Measurements from ENCODE around the gene RAB36.

Gene RAB36

DNA sequence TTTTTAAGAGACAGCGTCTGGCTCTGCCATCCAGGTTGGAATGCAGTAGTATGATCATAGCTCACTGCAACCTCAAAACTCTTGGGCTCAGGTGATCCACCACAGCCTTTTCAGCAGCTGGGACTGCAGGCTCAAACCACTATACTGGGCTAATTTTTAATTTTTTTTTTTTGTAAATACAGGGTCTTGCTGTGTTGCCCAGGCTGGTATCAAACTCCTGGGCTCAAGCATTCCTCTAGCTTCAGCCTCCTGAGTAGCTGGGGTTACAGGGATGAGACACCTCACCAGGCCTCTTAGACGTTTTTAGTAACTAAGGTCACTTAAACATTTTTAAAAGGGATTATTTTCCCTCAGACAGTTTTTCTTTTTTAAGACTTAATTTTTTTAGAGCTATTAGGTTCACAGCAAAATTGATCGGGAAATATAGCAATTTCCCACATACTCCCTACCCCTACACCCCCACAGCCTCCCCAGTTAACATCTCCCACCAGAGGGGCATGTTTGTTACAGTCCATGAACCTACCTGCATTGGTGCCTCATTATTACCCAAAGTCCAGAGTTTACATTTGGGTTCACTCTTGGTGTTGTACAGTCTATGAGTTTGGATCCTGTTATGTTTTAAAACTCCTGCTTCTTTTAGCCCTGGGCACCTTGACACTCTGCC, 39.0 kb downstream of the RAB36 start:
- DNase-seq, result no peak

DNA sequence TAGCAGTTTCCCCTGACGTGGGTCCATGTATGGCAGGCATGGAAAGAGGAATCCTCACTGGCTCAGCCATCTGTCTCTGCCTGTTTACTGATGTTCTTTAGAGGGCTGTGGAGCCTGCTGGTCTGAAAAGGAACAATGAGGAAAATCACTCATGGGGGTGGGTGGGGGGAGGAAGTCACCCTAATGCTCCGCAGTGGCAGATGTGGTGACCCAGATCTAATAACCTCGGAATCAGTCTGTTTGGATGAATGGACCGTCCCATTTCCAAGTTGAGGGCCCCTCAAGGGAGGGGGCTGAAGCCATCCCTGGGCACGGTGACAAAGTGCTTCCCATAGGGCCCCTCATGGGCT, 39.5 kb downstream of the RAB36 start:
- no peak for DNase-seq

- DNase-seq, result no peak
Measured at GRCh38 chr22:23187211-23187610, 41.9 kb downstream of the RAB36 start.

- no peak for DNase-seq
Measured at GRCh38 chr22:23187871-23188700, 42.8 kb downstream of the RAB36 start.

DNA sequence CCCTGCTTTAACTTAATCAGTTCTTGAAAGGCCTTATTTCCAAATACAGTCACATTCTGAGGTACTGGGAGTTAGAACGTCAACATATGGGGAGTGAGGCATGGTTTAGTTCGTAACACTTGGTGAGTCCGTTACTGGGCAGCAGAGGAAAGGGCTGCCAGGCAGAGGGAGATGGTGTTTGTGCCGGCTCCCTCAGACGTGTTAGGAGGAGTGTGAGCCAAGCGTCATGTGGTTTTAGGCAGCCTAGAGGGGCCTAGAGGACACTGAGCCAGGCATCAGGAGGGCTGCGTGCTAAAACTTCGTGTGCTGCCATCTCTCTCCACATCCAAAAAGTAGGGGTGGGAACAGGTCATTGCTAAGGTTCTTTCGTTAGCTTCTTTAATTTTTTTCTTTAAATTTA, 45.2 kb downstream of the RAB36 start:
- no peak for DNase-seq

DNA sequence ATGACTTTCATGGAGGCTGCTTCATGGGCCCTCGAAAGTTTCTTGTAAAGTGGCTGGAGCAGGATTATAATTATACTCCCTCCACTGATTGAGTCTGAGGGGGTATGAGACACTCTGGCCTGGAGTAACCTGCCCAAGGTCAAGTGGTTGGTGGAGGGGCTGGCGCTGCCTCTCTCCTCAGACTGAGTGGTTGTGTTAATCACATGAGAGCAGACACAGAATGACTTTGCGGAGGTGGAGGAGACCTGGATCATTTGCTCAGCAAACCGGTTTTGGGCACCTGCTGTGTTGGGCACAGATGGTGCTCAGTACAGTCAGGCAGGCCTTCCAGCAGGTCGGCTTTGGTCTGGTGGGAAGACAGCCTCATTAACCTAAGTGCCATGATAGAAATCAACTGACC, 46.9 kb downstream of the RAB36 start:
- DNase-seq, result no peak

GRCh38 chr22:23192558-23192957, 47.3 kb downstream of the RAB36 start:
- no peak for DNase-seq

DNA sequence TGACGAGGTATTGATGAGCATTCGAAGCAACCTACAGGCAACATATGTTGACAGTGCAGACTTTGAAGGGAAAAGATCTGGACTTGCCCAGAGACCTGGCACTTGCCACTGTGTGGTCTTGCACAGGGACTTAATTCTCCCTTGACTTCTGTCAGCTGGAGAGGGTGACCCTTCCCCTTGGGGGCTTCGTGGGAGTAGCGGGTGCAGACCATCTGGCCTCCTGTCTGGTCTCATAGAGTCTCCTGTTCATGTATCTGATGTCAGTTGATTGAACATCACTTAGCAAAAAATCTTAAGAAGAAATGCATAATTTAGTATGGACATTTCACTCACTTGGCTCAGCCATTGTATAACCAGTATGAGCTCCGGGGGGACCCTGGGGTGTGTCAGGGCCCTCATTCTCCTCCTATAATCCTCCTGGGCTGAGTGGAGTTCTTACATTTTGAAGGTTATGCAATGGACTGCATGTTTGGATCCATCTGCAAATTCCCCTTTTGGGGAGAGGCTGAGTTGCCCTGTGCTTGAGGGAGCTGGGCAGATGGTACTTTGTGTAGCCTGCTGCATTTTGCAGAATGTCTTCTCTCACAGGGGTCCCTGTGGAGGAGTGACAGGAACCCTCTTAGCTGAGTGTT, 48.0 kb downstream of the RAB36 start:
- no peak for DNase-seq

- no peak for DNase-seq
Measured at GRCh38 chr22:23193882-23194281, 48.6 kb downstream of the RAB36 start.

DNA sequence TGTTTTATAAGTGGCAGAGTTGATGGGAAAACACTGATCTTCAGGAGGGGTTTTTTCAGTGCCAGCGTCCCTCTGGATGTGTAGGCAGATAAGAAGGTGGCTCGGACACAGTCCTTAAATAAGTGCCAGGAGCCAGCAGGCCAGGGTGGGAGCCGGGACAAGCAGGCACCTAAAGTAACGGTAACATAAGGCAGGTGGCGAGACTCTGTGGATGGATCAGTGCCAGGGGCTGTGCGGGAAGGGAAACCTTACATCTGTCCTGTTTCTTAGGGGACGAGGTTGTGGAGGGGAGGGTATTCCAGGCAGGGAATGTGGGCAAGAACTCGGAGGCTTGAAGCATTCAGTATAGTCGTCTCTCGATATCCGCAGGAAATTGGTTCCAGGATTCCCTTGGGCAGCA, 50.9 kb downstream of the RAB36 start:
- DNase-seq, result no peak

- peak; percentile 39 for DNase-seq
Measured at GRCh38 chr22:23197836-23198235, 52.6 kb downstream of the RAB36 start.

DNA sequence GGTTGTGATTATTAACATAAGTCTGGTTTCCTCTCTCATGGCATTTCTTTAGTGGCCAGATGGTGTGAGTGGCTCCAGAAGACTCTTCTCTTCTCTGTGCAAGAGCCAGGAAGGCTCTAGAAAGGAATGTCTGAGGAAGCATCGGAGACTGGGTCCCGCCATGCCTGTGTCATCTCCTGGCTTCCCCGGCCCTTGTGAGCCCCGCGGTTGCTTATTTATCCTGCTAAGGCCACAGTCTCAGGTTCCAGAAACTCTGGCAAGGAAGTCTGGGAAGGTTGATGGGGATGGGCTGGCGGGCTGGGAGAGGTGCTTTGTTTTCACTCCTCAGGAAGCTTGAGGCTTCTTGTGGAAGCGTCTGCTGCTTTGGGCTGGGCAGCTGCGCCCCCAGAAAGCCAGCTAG, 53.9 kb downstream of the RAB36 start:
- no peak for DNase-seq

DNA sequence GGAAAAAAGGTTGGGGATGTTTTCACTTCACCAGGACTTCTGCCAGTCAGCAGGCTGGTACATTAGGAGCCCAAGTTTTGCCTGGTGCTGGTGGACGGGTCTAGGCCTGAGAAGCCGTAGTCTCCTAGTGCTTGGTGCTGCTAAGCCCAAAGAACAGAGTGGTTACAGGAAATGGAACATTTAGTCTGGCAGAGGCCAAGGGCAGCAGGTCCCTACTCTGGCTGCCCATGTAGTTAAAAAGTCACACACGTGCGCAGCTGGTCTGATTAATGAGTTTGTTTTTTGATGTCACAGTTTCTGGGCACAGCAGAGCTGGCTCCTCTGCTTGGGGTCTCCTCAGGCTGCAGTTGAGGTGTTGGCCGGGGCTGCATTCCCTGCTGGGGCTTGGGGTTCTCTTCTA, 55.6 kb downstream of the RAB36 start:
- DNase-seq, result no peak

- DNase-seq, result no peak
Measured at GRCh38 chr22:23202812-23203451, 57.7 kb downstream of the RAB36 start.

GRCh38 chr22:23203452-23204124, 58.3 kb downstream of the RAB36 start:
- no peak for DNase-seq

- no peak for DNase-seq
Measured at GRCh38 chr22:23204125-23204488, 58.8 kb downstream of the RAB36 start.

- no peak for DNase-seq
Measured at GRCh38 chr22:23204541-23205157, 59.4 kb downstream of the RAB36 start.

GRCh38 chr22:23205339-23206049, 60.2 kb downstream of the RAB36 start:
- no peak for DNase-seq

DNA sequence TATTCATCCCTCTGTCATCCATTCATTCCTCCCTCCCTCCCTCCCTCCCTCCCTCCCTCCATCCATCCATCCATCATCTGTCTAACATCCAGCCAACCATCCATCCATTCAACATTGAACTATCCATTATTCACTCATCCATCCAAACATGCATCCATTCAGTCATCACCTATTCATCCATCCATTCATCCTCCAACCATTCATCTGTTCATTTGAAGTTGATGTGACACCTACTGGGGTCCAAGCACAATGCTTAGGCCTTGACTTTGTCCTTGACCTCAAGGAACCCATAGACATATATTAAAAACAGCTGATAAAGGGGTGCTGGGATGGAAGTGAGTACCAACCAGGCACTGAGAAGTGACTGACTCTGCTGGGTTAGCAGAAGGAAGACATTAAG, 61.6 kb downstream of the RAB36 start:
- DNase-seq, result no peak

- no peak for DNase-seq
Measured at GRCh38 chr22:23207729-23208393, 62.6 kb downstream of the RAB36 start.

GRCh38 chr22:23210428-23211170, 65.3 kb downstream of the RAB36 start:
- DNase-seq, result no peak

Data from inflammatory macrophage treated with lipopolysaccharide for 4 hours (primary cell).